H1 (cell line): ENCODE results near the gene INPP5J. TPM values are rescaled to one million over a fixed set of nuclear protein-coding genes. Genes with fewer than 3 reads are reported as not detected.

ENCODE experiments used
- CHD7 ChIP-seq: fragments of 300-600 bp; sonication (generic); IDR thresholded peaks from 2 replicates; pipeline ENCODE4 v1.7.1; 2012; ENCODE audit warnings: low read length, moderate library complexity, mild to moderate bottlenecking, inconsistent platforms; ENCODE audit not compliant: insufficient replicate concordance
- FOSL1 ChIP-seq: IDR thresholded peaks from 2 replicates; pipeline ENCODE4 v1.6.1; 2011; ENCODE audit warnings: mild to moderate bottlenecking, low read depth, low read length, moderate library complexity; ENCODE audit not compliant: insufficient read depth
- JUND ChIP-seq: IDR thresholded peaks from 2 replicates; pipeline ENCODE4 v1.6.1; 2011; ENCODE audit warnings: mild to moderate bottlenecking, improper control_type of control experiment, low read length
- polyA plus RNA-seq, 7 experiments: library from polyadenylated mRNA; depleted of rRNA in 3 of 7; stranded (reverse) in 5 of 7; unstranded in 2 of 7; fragments of >200 nt in 5 of 7; fragments of 200-250 nt in 2 of 7; gene quantifications; 1 replicate in 5 of 7; 2 replicates in 1 of 7; 4 replicates in 1 of 7; pipeline versions ENCODE4 v1.2.1 to v1.2.3, GENCODE V29; 2011 to 2013; ENCODE audit warnings: missing spikeins in 2 of 7, mixed read lengths in 2 of 7
- total RNA-seq: library from RNA; stranded (reverse); fragmentation: NEBNext Ultra II Directional; extraction: Animal tissue kit (Norgen Biotek cat#: 25700); gene quantifications from 2 replicates; pipeline ENCODE4 v1.2.1, GENCODE V29; 2021

The INPP5J gene
- total and polyA plus RNA-seq, 2 of the 8 experiments (the other 6 are each of a cell fraction or from before 2014, with no cell fraction given), result 5.4 to 6.0 TPM

- TF ChIP-seq CHD7 (no peak), JUND (no peak), FOSL1 (no peak)
- TF ChIP-seq, all 59 proteins: peak for 0
Observed at GRCh38 chr22:31144223-31144622, 21.5 kb downstream of the INPP5J start (continued).
